HG03103 (cell line): ENCODE results near the gene CYB5R3.
"Not testable (repeated sequence)": the region's sequence is repeated elsewhere in the genome, so short reads cannot be mapped to it uniquely, and the experiment has no call there.

ENCODE experiments used
- ATAC-seq: cut with Tn5 transposase; IDR thresholded peaks from one replicate; pipeline ENCODE4 v1.9.1; 2021; ENCODE audit warnings: low read depth; ENCODE audit not compliant: unreplicated experiment

Gene CYB5R3

DNA sequence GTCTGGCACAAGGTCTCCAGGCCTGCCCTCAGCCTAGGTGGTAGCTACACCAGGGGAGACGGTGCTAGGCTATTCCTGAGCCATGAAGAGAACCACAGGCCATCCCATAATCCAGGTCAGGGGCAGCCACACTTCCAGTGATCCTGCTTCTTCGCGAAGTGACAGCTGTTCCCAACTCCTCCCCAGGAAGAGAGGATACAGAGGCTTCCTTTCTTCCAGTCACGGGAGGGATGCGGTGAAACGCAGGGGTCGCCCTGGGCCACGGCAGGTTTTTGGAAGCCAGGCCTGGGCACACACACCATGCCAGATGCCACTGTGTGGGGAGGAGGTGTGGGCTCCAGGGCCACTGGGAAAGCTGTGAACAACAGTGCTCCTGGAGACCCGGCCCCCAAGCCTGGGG, 72.1 kb downstream of the CYB5R3 start:
- not testable (repeated sequence) for ATAC-seq

DNA sequence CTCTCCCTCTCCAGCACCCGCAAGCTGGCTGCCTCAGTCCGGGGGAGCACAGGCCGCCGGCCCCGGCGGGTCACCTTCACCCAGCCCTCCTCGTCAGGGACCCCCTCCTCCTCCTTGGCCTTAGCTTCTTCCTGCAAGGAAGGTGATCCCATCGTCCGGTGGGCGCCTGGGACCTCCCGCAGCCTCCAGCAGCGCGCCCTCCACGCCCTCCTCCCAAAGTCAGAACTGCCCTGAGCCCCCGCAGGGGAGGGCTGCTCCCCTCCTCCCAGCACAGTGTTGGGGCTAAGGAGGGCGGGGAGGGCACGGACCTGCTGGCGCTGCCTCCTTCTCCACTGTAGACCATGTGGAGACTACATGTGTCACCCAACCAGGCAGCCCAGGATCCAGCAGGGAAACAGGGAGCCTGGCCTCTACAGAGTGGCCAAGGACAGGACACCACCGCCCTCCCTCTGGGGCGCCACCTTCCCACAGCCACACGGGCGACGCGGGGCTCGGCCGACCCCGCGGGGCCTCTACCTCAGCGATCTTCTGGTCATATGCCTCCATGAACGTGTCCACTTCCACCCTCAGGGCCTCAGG, 73.1 kb downstream of the CYB5R3 start:
- not testable (repeated sequence) for ATAC-seq

DNA sequence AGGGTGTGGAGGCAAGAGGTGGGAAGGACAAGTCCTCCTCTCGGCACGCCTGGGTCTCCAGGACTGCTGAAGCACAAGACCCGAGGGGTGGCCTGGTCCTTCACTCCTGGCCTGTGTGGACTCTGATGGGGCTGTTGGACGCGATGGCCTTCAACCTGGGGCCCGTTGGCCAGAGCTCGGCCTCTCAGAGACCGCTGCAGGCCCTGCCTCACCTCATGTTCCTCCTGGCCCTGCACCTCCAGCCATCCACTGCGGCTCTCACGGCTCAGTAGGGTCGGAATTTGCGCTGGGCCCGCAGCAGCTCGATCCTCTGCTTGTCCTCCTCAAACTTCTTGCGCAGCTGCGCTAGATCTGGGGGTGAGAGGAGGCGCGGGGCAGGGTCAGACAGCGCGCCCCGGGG, 74.7 kb downstream of the CYB5R3 start:
- not testable (repeated sequence) for ATAC-seq

DNA sequence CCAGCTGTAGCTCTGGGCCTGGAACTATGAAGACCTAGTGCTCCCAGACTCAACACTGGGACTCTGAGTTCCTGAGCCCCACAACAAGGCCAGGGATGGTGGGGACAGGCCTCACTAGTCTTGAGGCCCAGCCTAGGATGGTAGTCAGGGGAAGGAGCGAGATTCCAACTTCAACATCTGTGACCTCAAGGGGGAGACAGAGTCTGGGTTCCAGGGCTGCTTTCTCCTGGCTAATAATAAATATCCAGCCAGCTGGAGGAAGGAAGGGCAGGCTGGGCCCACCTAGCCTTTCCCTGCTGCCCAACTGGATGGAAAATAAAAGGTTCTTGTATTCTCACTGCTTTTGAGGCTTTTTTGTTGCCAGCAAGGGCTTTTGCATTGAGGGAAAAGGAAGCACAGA, 75.1 kb downstream of the CYB5R3 start:
- not testable (repeated sequence) for ATAC-seq

DNA sequence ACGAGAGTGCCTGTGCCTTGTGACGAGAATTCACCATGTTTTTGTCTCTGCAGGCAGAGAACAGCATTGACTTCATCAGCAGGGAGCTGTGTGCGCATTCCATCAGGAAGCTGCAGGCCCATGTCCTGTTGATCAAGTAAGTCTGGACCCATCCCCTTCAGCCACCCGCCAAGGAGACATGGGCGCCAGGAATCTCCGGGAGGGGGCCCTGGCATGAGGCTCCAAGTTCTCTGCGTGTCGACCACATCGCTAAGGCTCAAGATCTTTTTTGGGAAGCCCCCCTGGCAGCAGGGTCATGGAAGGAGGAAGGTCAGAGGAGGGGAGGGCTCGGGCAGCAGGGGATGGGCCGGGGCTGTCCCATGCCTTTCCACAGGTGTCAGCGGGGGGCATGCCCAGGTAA, 78.1 kb downstream of the CYB5R3 start:
- ATAC-seq = not testable (repeated sequence)

GRCh38 chr22:42570580-42570979, 78.6 kb downstream of the CYB5R3 start:
- ATAC-seq = not testable (repeated sequence)

DNA sequence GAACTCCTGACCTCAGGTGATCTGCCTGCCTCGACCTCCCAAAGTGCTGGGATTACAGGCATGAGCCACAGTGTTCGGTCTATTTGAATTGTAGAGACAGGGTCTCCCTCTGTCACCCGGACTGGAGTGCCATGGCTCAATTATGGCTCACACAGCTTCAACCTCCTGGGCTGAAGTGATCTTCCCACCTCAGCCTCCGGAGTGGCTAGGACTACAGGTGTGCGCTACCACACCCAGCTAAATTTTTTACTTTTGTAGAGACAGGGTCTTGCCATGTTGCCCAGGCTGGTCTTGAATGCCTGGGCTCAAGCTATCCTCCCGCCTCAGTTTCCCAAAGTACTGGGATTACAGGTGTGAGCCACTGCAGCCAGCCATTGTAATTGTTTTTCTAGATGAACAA, 81.2 kb downstream of the CYB5R3 start:
- not testable (repeated sequence) for ATAC-seq
